Measurements from ENCODE around the gene GLDC. TPM values are rescaled to one million over a fixed set of nuclear protein-coding genes. Genes with fewer than 3 reads are reported as not detected.

The GLDC gene
- total and polyA plus RNA-seq, 4 donors, result 26.7 to 102 (median 59.3) TPM

GRCh38 chr9:6564360-6564759 is 81.2 kb downstream of the GLDC start:
- WGBS, result 92% methylated on average over 5 of the region's 5 CpGs
- no peaks in the 10 kb centered on the region for H3K27me3 ChIP-seq (ENCODE audit: control insufficient read depth in 4 of 4, insufficient read depth in 4 of 4, low read length in 3 of 4)
- TF ChIP-seq JUND (IDR thresholded peaks at IDR 0.05) (no peak), HNF4A (conservative IDR thresholded peaks at IDR 0.05) (no peak), ZBTB33 (IDR thresholded peaks at IDR 0.05) (no peak)
- TF ChIP-seq, protein P1, sequence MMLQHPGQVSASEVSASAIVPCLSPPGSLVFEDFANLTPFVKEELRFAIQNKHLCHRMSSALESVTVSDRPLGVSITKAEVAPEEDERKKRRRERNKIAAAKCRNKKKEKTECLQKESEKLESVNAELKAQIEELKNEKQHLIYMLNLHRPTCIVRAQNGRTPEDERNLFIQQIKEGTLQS (IDR thresholded peaks at IDR 0.05), result no peak
- H3K36me3 ChIP-seq (ENCODE audit: control insufficient read depth in 4 of 4, insufficient read depth in 3 of 4, low read depth in 1 of 4, low read length in 3 of 4), result peaks cover 3 to 52% (median 36%) of the 10 kb centered on the region in 4 donors
- no peak for DNase-seq (ENCODE audit: low spot score)
- H3K4me3 ChIP-seq (ENCODE audit: low read depth in 1 of 3, low read length in 3 of 3), result no peak overlapping the region
- no peak overlapping the region for H3K9ac ChIP-seq (ENCODE audit: low read depth in 1 of 2, low read length in 2 of 2)
- no peak overlapping the region for H3K27ac ChIP-seq (ENCODE audit: low read depth in 1 of 2, low read length in 2 of 2)
- no peaks in the 10 kb centered on the region for H3K4me1 ChIP-seq (ENCODE audit: control insufficient read depth in 4 of 4, insufficient read depth in 4 of 4, low read length in 3 of 4)
- H3K9me3 ChIP-seq (ENCODE audit: control insufficient read depth in 4 of 4, low read length in 3 of 4), result no peaks in the 10 kb centered on the region

- no peak overlapping the region for H3K9ac ChIP-seq (ENCODE audit: low read depth in 1 of 2, low read length in 2 of 2)
- no peak overlapping the region for H3K27ac ChIP-seq (ENCODE audit: low read depth in 1 of 2, low read length in 2 of 2)
- H3K36me3 ChIP-seq (ENCODE audit: control insufficient read depth in 4 of 4, insufficient read depth in 3 of 4, low read depth in 1 of 4, low read length in 3 of 4), result peaks cover 3 to 61% (median 44%) of the 10 kb centered on the region in 4 donors
- no peak overlapping the region for H3K4me3 ChIP-seq (ENCODE audit: low read depth in 1 of 3, low read length in 3 of 3)
- no peaks in the 10 kb centered on the region for H3K4me1 ChIP-seq (ENCODE audit: control insufficient read depth in 4 of 4, insufficient read depth in 4 of 4, low read length in 3 of 4)
- 84% methylated on average over 7 of the region's 7 CpGs for WGBS
- no peak for TF ChIP-seq HNF4G (IDR thresholded peaks at IDR 0.05)
- TF ChIP-seq, protein P2, sequence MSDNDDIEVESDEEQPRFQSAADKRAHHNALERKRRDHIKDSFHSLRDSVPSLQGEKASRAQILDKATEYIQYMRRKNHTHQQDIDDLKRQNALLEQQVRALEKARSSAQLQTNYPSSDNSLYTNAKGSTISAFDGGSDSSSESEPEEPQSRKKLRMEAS (IDR thresholded peaks at IDR 0.05), result no peak
- TF ChIP-seq YY1 (IDR thresholded peaks at IDR 0.05), result no peak
- TF ChIP-seq RXRA (IDR thresholded peaks at IDR 0.05), result no peak
- no peak for TF ChIP-seq TAF1 (conservative IDR thresholded peaks at IDR 0.05)
- TF ChIP-seq, protein P3, sequence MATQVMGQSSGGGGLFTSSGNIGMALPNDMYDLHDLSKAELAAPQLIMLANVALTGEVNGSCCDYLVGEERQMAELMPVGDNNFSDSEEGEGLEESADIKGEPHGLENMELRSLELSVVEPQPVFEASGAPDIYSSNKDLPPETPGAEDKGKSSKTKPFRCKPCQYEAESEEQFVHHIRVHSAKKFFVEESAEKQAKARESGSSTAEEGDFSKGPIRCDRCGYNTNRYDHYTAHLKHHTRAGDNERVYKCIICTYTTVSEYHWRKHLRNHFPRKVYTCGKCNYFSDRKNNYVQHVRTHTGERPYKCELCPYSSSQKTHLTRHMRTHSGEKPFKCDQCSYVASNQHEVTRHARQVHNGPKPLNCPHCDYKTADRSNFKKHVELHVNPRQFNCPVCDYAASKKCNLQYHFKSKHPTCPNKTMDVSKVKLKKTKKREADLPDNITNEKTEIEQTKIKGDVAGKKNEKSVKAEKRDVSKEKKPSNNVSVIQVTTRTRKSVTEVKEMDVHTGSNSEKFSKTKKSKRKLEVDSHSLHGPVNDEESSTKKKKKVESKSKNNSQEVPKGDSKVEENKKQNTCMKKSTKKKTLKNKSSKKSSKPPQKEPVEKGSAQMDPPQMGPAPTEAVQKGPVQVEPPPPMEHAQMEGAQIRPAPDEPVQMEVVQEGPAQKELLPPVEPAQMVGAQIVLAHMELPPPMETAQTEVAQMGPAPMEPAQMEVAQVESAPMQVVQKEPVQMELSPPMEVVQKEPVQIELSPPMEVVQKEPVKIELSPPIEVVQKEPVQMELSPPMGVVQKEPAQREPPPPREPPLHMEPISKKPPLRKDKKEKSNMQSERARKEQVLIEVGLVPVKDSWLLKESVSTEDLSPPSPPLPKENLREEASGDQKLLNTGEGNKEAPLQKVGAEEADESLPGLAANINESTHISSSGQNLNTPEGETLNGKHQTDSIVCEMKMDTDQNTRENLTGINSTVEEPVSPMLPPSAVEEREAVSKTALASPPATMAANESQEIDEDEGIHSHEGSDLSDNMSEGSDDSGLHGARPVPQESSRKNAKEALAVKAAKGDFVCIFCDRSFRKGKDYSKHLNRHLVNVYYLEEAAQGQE (IDR thresholded peaks at IDR 0.05), result no peak
- TF ChIP-seq HNF4A (conservative IDR thresholded peaks at IDR 0.05), result no peak
- no peak for TF ChIP-seq JUND (IDR thresholded peaks at IDR 0.05)
- TF ChIP-seq ZBTB33 (IDR thresholded peaks at IDR 0.05), result no peak
- TF ChIP-seq, protein P4, sequence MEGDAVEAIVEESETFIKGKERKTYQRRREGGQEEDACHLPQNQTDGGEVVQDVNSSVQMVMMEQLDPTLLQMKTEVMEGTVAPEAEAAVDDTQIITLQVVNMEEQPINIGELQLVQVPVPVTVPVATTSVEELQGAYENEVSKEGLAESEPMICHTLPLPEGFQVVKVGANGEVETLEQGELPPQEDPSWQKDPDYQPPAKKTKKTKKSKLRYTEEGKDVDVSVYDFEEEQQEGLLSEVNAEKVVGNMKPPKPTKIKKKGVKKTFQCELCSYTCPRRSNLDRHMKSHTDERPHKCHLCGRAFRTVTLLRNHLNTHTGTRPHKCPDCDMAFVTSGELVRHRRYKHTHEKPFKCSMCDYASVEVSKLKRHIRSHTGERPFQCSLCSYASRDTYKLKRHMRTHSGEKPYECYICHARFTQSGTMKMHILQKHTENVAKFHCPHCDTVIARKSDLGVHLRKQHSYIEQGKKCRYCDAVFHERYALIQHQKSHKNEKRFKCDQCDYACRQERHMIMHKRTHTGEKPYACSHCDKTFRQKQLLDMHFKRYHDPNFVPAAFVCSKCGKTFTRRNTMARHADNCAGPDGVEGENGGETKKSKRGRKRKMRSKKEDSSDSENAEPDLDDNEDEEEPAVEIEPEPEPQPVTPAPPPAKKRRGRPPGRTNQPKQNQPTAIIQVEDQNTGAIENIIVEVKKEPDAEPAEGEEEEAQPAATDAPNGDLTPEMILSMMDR (IDR thresholded peaks at IDR 0.05; ENCODE audit: low read depth, low read length, missing input control), result no peak
- no peak for TF ChIP-seq NR2F2 (IDR thresholded peaks at IDR 0.05)
- TF ChIP-seq FOXA2 (IDR thresholded peaks at IDR 0.05), result no peak
- TF ChIP-seq, protein P1 (IDR thresholded peaks at IDR 0.05), result no peak
- TF ChIP-seq EGR1 (IDR thresholded peaks at IDR 0.05; ENCODE audit: low read depth in 2 of 2), result no peak
- no peak for TF ChIP-seq SP1 (IDR thresholded peaks at IDR 0.05)
- TF ChIP-seq GABPA (IDR thresholded peaks at IDR 0.05 in 1 of 2, conservative IDR thresholded peaks at IDR 0.05 in 1 of 2), result no peak
- no peak for TF ChIP-seq FOXA1 (IDR thresholded peaks at IDR 0.05)
- TF ChIP-seq RAD21 (IDR thresholded peaks at IDR 0.05), result no peak
- no peaks in the 10 kb centered on the region for H3K27me3 ChIP-seq (ENCODE audit: control insufficient read depth in 4 of 4, insufficient read depth in 4 of 4, low read length in 3 of 4)
- no peak for DNase-seq (ENCODE audit: low spot score)
- no peaks in the 10 kb centered on the region for H3K9me3 ChIP-seq (ENCODE audit: control insufficient read depth in 4 of 4, low read length in 3 of 4)
Observed at GRCh38 chr9:6562871-6563430, 82.6 kb downstream of the GLDC start.

All from liver (tissue), 9 donors.